Stimulated activated CD8-positive, alpha-beta memory T cell treated with anti-CD3 and anti-CD28 coated beads, Interleukin-4, amount 100 ng/mL, for 48 hours (primary cell): ENCODE measurements around the gene FAR1.
"Not testable (repeated sequence)": the region's sequence is repeated elsewhere in the genome, so short reads cannot be mapped to it uniquely, and the experiment has no call there.

Experiments used
- DNase-seq: peaks from one replicate; pipeline ENCODE4 v3.0.0-alpha.2; 2020

Gene FAR1

GRCh38 chr11:13668102-13668956, at the start of gene FAR1:
Gene FAR1, plus strand, starts transcription at chr11:13668668. Its CDS starts 26,098 bp downstream, at chr11:13694766.
- peak; percentile 96 for DNase-seq

- no peak for DNase-seq
Observed at GRCh38 chr11:13620063-13620462, 48.4 kb upstream of the FAR1 start.

GRCh38 chr11:13626818-13627217, 41.6 kb upstream of the FAR1 start:
- DNase-seq: not testable (repeated sequence)

- DNase-seq: not testable (repeated sequence)
Observed at GRCh38 chr11:13628634-13629033, 39.8 kb upstream of the FAR1 start.

GRCh38 chr11:13629779-13630178, 38.7 kb upstream of the FAR1 start:
- no peak for DNase-seq

GRCh38 chr11:13635290-13635689, 33.2 kb upstream of the FAR1 start:
- DNase-seq: no peak

- DNase-seq: no peak
Observed at GRCh38 chr11:13635804-13636203, 32.7 kb upstream of the FAR1 start.

GRCh38 chr11:13637125-13638069, 31.1 kb upstream of the FAR1 start:
- DNase-seq: no peak

- no peak for DNase-seq
Observed at GRCh38 chr11:13638422-13638821, 30.0 kb upstream of the FAR1 start.

GRCh38 chr11:13644997-13645687, 23.3 kb upstream of the FAR1 start:
- no peak for DNase-seq

- DNase-seq: no peak
Observed at GRCh38 chr11:13647391-13647790, 21.1 kb upstream of the FAR1 start.

GRCh38 chr11:13649619-13650018, 18.8 kb upstream of the FAR1 start:
- DNase-seq: no peak

- DNase-seq: not testable (repeated sequence)
Observed at GRCh38 chr11:13651515-13651914, 17.0 kb upstream of the FAR1 start.

- DNase-seq: no peak
Observed at GRCh38 chr11:13661074-13661623, 7.3 kb upstream of the FAR1 start.

GRCh38 chr11:13663631-13664071, 4.8 kb upstream of the FAR1 start:
- no peak for DNase-seq

GRCh38 chr11:13664351-13664750, 4.1 kb upstream of the FAR1 start:
- no peak for DNase-seq

- no peak for DNase-seq
Observed at GRCh38 chr11:13666708-13667107, 1.8 kb upstream of the FAR1 start.

GRCh38 chr11:13667245-13667644, 1.2 kb upstream of the FAR1 start:
- DNase-seq: no peak

GRCh38 chr11:13667795-13668101, 720 bp upstream of the FAR1 start:
- no peak for DNase-seq

GRCh38 chr11:13668957-13669521, 571 bp downstream of the FAR1 start:
- DNase-seq: peak; percentile 59

GRCh38 chr11:13669544-13670488, 1.3 kb downstream of the FAR1 start:
- no peak for DNase-seq
